ENCODE results near the gene KHNYN.

KHNYN gene

GRCh38 chr14:24401810-24402702, 27.7 kb upstream of the KHNYN start:
- DNase-seq = no peak

GRCh38 chr14:24403294-24403998, 26.3 kb upstream of the KHNYN start:
- DNase-seq = no peak

GRCh38 chr14:24404814-24405213, 24.9 kb upstream of the KHNYN start:
- DNase-seq = no peak

- DNase-seq = no peak
These were observed 23.3 kb upstream of the KHNYN start for GRCh38 chr14:24406416-24406815.

- no peak for DNase-seq
These were observed 22.0 kb upstream of the KHNYN start for GRCh38 chr14:24407608-24408325.

GRCh38 chr14:24408764-24409163, 21.0 kb upstream of the KHNYN start:
- peak; percentile 86 for DNase-seq

GRCh38 chr14:24409192-24409591, 20.6 kb upstream of the KHNYN start:
- peak; percentile 23 for DNase-seq

GRCh38 chr14:24409956-24410355, 19.8 kb upstream of the KHNYN start:
- DNase-seq = no peak

- DNase-seq = peak; percentile 29
These were observed 18.0 kb upstream of the KHNYN start for GRCh38 chr14:24411443-24412389.

GRCh38 chr14:24414077-24414476, 15.7 kb upstream of the KHNYN start:
- no peak for DNase-seq

- DNase-seq = no peak
These were observed 14.9 kb upstream of the KHNYN start for GRCh38 chr14:24414732-24415420.

GRCh38 chr14:24415421-24416253, 14.1 kb upstream of the KHNYN start:
- DNase-seq = no peak

- no peak for DNase-seq
These were observed 13.4 kb upstream of the KHNYN start for GRCh38 chr14:24416254-24416931.

- DNase-seq = no peak
These were observed 12.7 kb upstream of the KHNYN start for GRCh38 chr14:24416932-24417619.

- no peak for DNase-seq
These were observed 11.8 kb upstream of the KHNYN start for GRCh38 chr14:24417832-24418491.

- no peak for DNase-seq
These were observed 11.3 kb upstream of the KHNYN start for GRCh38 chr14:24418492-24418873.

GRCh38 chr14:24422261-24422660, 7.5 kb upstream of the KHNYN start:
- no peak for DNase-seq

- DNase-seq = no peak
These were observed 6.8 kb upstream of the KHNYN start for GRCh38 chr14:24422694-24423601.
